GOT3 (cell line): ENCODE results near the gene NSD2.

Experiments
- DNase-seq: peaks from one replicate; lab custom pipeline; 2025; ENCODE audit warnings: mixed read lengths; lab: John Stamatoyannopoulos, UW

NSD2 gene

DNA sequence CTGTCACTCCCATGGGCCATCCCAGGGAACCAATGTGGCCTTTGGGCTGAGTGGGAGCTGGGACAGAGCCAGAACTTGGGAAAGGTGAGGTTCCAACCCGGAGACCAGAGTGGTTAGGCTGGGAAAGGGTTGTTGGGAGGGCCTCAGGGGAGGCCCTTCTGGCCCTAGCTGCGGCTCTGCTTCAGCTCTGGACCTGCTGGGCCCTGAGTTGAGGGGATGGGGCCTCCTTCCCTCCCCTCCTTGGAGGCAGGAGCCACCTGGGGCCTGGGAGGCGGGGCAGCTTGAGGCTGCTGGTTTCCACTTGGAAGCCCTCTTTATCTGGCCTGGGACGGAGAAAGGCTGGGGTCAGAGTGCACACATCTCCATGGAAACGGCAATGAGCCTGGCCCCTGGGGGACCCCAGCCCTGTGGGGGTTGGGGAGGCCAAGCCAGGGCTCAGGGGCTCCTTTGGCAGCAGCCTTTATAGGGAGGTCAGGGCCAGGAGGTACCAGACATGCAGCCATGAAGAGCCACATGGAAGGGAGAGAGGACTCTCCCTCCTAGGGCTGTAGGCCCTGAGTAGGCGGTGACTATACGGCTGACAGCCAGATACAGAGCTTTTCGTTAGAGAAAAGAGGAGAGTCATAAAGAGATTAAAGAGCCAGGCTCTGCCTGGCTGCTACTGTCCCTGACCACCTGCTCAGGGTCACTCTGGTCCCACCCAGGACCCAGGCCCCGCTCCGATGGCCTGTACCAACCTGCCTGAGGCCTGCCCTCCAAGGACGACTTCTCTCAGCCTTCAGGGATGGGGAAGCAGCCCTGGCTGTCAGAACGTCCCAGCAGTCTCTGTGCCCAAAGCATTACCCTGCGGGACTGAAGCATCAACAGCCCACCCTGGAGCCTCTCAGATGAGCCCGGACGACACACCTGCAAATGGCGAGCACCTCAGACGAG is 6.9 kb upstream of the NSD2 start:
- DNase-seq: no peak

DNA sequence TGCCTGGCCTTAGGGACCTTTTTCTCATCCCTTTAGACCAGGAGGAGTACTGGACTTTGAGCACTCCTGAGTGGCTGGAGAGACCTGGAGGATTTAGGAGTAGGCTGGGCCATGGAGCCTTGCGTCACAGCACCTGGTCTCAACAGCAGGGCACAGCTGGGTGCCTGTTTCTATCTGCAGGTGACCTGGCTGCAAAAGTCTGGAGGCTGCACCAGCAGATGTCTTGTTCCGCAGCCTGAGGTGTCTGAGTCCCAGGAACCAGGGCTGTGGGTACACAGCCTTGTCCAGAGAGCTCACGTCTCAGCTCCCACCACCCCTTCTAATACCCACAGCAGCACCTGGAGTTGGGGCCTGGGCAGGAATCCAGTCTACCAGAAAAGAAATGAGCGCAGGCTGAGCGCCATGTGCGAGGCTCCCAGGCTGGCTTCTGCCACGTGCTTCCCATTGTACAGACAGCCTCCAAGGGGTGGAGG is 5.0 kb upstream of the NSD2 start:
- DNase-seq: no peak

DNA sequence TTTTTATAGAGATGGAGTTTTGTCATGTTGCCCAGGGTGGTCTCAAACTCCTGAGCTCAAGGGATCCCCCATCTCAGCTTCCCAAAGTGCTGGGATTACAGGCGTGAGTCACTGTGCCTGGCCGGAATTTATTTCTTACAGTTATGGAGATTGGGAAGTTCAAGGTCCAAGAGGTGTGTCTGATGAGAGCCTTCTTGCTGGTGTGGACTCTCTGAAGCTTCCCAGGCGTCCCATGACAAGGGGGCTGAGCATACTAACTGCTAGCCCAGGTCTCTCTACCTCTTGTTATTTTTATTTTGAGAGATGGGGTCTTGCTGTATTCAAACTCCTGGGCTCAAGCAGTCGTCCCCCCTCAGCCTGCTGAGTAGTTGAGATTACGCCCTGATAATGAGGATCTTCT is 2.9 kb upstream of the NSD2 start:
- DNase-seq: no peak

DNA sequence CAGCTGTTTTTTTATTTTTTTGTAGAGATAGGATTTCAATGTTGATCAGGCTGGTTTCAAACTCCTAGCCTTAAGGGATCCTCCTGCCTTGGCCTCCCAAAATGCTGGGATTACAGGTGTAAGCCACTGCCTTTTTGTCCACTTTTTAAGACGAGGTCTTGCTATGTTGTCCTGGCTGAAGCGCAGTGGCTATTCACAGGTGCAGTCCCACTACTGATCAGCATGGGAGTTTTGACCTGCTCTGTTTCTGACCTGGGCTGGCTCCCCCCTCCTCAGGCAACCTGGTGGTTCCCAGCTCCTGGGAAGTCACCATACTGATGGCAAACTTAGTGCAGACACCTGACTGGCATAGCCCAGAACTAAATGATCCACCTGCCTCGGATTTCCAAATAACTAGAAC is 2.3 kb upstream of the NSD2 start:
- no peak for DNase-seq

DNA sequence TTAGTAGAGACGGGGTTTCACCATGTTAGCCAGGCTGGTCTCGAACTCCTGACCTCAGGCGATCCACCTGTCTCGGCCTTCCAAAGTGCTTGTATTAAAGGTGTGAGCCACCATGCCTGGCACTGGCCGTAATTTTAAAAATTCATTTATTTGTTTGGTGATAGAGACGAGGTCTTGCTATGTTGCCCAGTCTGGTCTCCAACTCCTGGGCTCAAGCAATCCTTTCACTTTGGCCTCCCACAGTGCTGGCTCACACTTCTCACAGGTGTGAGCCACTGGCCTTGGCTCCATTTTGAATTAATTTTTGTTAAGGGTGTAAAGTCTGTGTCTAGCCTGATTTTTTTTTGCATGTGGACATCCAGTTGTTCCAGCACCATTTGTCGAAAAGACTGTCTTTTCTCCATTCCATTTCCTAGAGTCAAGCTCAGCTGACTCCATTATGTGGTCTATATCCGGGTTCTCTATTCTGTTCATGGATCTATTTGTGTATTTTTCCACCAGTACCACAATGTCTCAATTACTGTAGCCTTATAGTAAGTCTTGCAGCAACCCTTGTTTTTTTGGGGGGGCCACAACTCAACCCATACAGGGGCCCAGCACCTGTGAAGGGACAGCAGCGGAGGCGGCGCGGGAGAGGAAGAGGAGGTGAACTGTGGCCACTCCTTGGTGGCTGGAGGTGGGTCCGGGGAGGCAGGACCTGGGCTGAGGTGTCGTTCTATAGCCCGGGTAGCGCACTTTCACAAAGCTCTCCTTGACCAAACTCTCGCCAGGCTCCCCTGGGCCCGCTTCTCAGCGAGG is 1.5 kb upstream of the NSD2 start:
- DNase-seq: no peak

DNA sequence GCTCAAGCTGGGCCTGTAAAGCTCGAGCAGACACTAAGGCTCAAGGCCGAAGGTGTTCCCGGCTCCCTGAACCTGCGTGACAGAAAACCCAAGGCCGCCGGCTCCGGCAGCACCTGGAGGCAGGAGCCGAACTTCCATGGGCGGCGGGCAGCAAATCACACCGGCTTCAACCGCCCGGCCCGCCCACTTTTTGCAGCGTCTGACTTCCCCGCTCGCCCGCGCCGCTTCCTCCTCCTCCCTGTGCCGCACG is 940 bp upstream of the NSD2 start:
- DNase-seq: no peak

DNA sequence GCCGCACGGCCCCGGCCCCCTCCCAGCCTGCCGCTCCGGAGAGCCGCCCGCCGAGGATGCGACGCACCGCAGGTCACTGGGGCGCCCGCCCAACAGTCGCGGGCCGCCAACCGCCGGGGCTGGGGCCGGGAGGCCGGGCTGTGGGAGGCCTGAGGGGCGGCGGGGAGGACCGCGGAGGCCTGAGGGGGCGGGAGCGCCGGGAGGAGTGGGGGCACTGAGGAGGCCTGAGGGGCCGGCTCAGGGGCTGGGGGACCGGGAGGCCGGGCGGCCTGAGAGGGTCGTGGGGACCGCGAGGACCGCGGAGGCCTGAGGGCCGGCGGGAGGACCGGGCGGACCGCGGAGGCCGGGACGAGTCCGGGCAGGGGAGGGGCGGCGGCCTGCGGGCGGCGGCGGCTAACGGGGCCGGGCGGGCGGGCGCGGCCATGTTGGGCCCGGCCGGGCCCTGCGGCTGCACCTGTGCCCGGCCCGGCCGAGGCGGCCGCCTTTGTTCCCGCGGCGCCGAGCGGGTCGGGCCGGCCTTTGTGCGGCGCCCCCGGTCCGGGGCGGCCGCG is 353 bp downstream of the NSD2 start:
- DNase-seq: no peak

DNA sequence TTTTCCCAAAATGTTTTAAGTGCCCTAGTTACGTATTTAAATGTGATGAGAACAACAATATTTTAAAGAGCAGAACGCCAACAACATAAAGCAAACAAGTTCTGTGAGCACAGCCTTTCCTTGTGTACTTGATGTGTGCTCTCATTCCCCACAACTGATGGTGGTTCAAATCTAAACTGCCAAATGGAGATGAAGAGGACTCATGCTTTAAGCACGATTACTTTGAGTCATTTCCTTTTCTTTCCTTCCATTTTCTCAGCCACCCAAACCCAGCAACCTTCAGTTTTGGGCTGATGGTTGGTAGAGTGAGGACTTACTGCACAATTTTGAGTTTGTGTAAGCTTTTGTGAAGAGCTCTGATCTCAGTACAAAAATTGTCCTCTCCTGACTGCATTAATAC is 1.7 kb downstream of the NSD2 start:
- DNase-seq: no peak

DNA sequence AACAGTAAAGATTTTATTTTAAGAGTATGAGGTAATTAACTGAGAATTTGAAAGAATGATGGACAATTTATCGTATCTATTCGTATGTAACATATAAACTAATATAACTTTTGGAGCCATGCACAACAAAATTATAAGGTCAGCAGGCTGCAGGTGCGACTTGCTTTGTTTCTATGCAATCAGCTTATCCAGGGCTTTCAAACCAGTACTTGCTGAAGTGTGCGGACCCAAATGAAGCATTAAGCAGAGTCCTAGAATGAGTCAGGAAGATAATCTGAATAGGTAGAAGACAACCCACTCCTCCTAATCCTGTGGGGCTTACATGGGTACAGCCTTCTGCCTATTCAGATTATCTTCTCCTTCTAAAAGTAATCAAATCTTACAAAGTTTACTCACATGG is 2.1 kb downstream of the NSD2 start:
- DNase-seq: no peak

DNA sequence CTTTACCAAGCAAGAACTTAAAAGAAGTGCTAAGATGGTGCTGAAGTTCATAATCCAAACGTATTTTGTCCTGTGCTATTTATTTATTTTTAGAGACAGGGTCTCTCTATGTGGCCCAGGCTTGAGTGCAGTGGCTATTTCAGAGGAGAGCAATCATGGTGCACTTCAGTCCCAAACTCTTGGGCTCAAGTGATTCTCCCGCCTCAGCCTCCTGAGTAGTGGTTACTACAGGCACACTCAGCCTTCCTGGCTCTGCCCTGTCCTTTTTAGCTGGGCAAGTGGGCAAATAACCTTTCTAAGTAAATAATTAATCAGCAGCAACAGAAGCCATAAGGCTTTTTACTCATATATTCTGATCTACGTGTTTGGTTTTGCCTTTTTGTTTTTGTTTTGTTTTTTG is 2.6 kb downstream of the NSD2 start:
- no peak for DNase-seq

DNA sequence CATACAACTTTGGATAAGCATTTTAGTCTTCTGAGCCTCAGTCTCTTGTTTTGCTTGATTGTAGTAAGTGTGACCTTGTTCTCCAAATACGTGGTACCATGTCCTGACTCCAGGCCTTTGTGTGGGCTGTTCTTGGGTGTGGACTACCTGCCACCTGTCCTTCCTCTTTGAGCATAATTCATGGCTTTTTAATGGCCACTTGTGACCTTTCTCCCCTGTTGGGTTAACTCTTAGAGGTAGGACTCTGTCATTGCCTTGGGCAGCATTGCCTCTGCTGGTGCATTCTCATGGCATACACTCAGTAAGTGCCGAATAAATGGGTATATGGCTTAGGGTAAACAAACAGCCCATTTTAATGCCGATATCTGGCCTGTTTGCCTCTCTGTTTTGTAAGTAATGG is 3.0 kb downstream of the NSD2 start:
- DNase-seq: no peak

DNA sequence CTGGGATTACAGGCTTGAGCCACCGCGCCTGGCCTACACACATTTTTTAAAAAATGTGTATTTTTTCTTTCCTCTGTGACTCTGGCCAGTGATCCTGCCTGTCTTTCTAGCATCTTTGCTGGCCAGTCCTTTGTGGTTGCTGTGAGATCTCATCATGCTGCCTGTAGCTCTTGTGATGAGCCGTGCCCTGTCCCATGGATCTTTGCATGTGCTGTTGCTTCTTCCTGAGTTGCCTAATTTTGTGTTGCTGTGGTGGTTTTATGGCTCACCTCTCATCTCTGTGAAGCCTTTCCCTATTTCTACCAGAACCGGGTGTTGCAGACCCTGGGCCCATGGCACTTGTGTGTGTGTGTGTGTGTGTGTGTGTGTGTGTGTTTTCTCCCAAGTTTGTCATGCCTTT is 8.3 kb downstream of the NSD2 start:
- no peak for DNase-seq

DNA sequence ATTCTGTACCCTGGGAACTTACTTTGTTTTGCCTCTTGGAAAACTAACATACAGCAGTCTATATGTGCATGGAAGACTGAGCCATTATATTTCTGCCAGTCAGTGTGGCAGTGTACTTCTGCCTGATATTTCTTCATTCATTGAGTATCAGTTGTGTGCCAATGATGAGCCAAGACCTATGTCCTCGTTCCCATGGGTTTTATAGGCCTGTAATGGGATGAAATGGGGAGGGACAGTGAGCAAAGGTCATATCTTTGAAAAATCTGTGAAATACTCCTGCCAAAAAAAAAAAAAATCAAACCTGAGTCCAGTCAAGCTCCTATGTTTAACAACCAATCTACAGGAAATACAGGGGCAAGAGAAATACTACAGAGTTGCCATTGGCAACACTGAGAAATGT is 9.1 kb downstream of the NSD2 start:
- no peak for DNase-seq

DNA sequence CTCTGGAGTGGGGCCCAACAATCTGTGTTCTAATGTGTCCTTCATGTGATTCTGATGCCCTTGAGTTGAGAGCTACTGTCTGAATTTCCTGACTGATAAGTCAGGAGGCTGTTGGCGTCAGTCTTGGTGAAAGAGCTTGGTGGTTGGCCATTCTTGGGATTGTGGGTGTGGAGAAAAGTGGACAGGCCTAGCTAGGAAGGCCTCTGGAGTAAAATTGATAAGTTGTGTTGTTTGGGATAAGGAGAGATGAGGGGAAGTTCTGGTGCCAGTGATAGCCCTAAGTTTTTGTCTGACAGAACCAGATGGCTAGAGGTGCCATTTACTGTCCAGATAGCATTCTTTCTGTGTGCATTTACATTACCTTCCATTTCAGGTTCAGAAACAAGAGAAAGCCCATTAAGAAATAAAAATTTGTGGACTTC is 11.7 kb downstream of the NSD2 start:
- no peak for DNase-seq

DNA sequence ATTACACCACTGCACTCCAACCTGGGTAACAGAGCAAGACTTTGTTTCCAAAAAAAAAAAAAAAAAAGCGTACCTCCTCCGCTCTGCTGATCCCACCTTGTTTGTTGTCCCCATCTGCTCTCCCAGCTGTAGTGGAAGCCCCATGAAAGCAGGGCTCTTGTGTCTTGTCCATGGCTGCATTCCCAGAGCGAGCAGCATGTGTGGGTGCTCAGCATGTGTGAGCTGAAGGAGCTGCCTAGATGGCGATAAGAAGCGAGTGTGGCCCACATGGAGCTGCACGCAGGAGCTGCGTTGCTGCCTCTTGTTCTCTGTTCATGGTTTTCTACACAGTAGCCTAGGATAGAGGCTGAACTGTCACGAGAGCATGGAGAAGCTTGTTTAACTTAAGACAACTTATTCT is 12.4 kb downstream of the NSD2 start:
- DNase-seq: no peak

DNA sequence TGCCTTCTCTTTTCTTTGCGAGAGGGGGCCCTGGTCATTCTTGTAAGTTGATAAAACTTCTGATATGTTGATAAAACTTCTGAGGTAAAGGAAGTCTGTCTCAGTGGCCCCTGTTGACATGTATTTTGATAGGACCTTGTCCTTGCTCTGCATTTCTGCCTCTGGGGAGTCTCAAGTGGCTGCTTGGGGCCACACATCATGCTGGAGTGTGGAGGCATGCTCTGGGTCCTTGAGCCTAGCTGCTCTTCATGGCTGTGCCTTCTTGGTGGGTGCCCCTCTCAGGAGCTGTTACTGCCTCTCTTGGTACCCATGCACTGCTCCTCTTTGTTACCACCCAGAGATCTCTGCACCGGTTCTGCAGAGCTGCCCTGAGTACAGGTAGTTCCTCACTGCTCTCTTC is 14.2 kb downstream of the NSD2 start:
- DNase-seq: no peak

DNA sequence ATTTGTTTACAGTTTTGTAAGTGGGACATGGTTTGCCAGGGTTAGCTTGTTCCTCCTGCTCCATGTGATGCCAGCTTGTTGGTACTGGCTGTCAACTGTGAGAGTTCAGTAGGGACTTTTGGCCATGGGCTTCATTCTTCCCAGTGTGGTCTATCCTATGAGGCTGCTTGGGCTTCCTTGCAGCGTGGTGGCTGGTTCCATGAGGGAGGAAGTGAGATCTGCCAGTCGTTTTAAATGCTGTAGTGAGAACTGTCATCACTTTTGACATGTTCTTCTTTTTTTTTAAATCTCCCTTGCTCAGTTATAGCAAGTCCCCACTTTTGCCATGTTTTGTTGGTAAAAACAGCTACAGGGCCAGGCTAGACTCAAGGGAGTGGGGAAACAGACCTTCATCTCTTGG is 15.9 kb downstream of the NSD2 start:
- DNase-seq: no peak

DNA sequence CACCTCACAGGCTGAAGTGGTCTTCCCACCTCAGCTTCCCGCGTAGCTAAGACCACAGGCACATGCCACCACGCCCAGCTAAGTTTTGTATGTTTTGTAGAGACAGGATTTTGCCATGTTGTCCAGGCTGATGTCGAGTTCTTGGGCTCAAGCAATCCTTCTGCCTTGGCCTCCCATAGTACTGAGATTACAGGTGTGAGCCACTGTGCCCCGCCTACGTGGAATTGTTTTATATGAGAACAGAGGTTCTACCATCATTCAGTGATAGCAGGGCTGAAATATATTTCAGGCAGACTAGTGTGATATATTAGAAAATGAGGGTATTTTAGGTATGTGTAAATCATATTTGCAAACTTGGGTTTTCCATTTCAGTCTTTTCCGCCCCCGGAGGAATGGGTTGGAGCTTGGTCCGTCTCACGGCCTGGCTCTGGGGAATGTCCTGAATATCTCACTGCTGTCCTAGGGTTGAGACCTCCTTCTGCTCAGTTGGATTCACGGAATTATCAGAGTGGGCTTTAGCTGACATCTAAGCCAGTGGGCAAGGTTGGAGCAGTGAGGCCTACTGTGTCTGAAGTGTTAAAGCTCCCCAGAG is 19.9 kb downstream of the NSD2 start:
- no peak for DNase-seq

DNA sequence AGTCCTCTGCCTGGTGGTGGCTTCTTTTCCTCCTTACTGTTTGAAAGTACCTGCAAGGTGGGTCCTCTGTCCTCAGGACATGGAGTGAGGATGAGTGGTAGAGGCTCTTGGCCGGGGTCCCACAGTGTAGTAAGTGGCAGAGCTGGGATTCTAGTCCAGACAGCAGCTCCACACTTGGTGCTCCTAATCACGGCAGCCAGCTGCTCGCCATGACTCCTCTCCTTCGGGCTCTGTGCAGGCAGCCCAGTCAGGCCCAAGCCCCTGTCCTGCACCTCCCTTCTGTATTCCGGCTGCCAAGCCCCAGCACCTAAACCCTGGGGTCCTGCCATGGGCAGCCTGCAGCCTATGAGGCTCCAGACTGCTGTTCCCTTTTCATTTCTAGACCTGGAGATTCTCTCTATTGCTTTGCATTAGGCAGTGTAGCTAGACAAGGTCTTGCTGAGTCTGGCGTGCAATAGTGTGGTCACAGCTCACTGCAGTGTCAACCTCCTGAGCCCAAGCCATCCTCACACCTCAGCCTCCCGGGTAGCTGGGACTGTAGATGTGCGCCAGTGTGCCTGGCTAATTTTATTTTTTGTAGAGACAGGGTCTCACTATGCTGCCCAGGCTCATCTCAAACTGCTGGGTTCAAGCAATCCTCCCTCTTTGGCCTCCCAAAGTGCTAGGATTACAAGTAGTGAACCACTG is 24.9 kb downstream of the NSD2 start:
- DNase-seq: no peak

DNA sequence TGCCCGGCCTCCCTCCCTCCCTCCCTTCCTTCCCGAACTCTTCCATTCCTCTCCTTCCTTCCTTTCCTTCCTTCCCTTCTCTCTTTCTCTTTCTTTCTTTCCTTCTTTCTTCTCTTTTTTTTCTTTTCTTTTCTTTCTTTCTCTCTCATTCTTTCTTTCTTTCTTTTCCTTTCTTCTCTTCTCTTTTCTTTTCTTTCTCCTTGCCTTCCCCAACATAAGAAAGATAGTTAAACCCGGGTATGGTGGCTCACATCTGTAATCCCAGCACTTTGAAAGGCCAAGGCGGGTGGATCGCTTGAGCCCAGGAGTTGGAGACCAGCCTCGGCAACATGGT is 25.4 kb downstream of the NSD2 start:
- DNase-seq: no peak

DNA sequence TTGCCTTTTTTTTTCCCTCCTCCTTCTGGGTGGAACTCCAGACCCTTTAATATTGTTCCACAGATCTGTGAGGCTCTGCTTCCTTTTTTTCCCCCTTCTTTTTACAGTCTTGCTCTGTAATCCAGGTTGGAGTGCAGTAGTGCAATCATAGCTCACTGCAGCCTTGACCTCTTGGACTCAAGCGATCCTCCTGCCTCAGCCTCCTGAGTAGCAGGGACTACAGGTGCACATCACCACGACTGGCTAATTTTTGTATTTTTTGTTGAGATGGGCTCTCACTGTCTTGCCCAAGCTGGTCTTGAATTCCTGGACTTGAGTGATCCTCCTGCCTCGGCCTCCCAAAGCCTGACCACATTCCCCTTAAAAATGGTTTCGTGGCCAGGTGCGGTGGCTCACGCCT is 26.8 kb downstream of the NSD2 start:
- no peak for DNase-seq

DNA sequence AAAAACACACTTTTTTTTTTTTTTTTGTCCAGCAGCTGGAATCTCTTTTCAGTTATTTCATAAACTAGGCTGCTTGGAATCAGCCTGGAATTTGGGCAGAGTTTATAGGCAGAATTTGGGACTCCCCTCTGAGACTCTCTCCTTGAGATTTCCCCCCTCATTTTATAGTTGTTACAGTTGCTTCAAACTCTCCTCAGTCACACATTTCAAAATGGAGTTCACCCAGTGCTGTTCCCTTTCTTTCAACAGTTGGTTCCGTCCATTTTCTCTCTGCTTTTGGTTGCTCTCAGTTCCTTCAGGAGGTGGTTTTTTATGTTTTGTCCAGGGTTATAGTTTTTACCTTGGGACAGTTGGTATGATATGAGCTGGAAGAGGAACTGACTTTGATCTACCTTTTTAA is 27.5 kb downstream of the NSD2 start:
- DNase-seq: no peak
